DOHH2 (cell line): ENCODE measurements around the gene C13orf46.

Experiments
- H3F3A ChIP-seq: fragments of 200-600 bp; sonication (generic), shearing (Covaris generic); 2 replicates; pipeline ENCODE4 v1.6.0; 2016; ENCODE audit warnings: antibody characterized with exemption, mild to moderate bottlenecking; ENCODE audit not compliant: control insufficient read depth, insufficient read depth
- H3K27ac ChIP-seq: fragments of 200-600 bp; sonication (generic); 2 replicates; pipeline ENCODE4 v1.5.1; 2014; ENCODE audit warnings: low read depth, mild to moderate bottlenecking, low read length, moderate library complexity
- H3K27me3 ChIP-seq: fragments of 200-600 bp; sonication (generic); 2 replicates; pipeline ENCODE4 v1.6.1; 2014; ENCODE audit warnings: mild to moderate bottlenecking, low read length, mixed read lengths; ENCODE audit not compliant: control insufficient read depth
- H3K36me3 ChIP-seq: fragments of 200-600 bp; sonication (generic); 2 replicates; pipeline ENCODE4 v1.6.1; 2014; ENCODE audit warnings: mild to moderate bottlenecking, low read length, moderate library complexity, mixed read lengths; ENCODE audit not compliant: control insufficient read depth
- H3K4me1 ChIP-seq: fragments of 200-600 bp; sonication (generic); 2 replicates; pipeline ENCODE4 v1.6.1; 2014; ENCODE audit warnings: mild to moderate bottlenecking, low read length, mixed read lengths; ENCODE audit not compliant: control insufficient read depth
- H3K4me2 ChIP-seq: fragments of 200-600 bp; sonication (generic); 2 replicates; pipeline ENCODE4 v1.6.0; 2014; ENCODE audit warnings: mild to moderate bottlenecking, low read length, moderate library complexity
- H3K4me3 ChIP-seq: fragments of 200-600 bp; sonication (generic); 2 replicates; pipeline ENCODE4 v1.5.1; 2014; ENCODE audit warnings: mild to moderate bottlenecking, low read length, mixed read lengths
- H3K79me2 ChIP-seq: fragments of 200-600 bp; sonication (generic); 2 replicates; pipeline ENCODE4 v1.6.1; 2014; ENCODE audit warnings: mild to moderate bottlenecking, low read length, mixed read lengths; ENCODE audit not compliant: control insufficient read depth
- H3K9me2 ChIP-seq: fragments of 200-600 bp; sonication (generic); replicated peaks from 2 replicates; pipeline ENCODE4 v1.6.1; 2014; ENCODE audit warnings: mild to moderate bottlenecking, low read length, mixed read lengths; ENCODE audit not compliant: control insufficient read depth
- H3K9me3 ChIP-seq: fragments of 200-600 bp; sonication (generic); 2 replicates; pipeline ENCODE4 v1.6.1; 2014; ENCODE audit warnings: antibody characterized with exemption, low read length, mixed read lengths; ENCODE audit not compliant: control insufficient read depth, insufficient read depth
- H4K20me1 ChIP-seq: fragments of 200-600 bp; sonication (generic); 2 replicates; pipeline ENCODE4 v1.6.0; 2014; ENCODE audit warnings: low read depth, mild to moderate bottlenecking, antibody characterized with exemption, low read length, moderate library complexity; ENCODE audit not compliant: control insufficient read depth, insufficient read depth
- EZH2phosphoT487 ChIP-seq: fragments of 200-600 bp; sonication (generic); IDR thresholded peaks from 2 replicates; pipeline ENCODE4 v1.6.1; 2017; ENCODE audit warnings: borderline replicate concordance, mild to moderate bottlenecking, antibody characterized with exemption, low read length, moderate library complexity, mixed read lengths
- TF ChIP-seq, protein P1 (sequence below): fragments of 200-600 bp; sonication (generic); IDR thresholded peaks from one replicate; pipeline ENCODE4 v1.5.1; 2014; ENCODE audit warnings: antibody characterized with exemption, mild to moderate bottlenecking, low read depth, low read length; ENCODE audit not compliant: poor library complexity, severe bottlenecking

Gene C13orf46

DNA sequence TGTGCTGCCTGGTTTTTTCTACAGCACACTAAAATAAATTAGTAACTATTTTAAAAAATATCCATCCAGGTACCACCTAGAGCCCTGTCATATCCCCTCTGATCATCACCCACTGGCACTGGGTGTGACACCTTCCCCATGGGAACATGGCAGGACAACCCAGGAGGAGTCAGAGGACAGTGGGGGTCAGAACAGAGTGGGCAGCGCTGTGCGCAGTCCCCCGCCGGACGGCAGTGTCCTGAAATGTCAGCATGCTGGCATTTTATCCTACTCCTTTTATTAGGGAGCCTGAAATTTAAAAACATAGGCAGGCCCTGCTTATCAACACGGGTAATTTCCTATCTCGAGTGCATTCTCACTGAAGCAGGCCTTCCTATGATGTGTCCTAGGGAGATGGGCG is 67.9 kb downstream of the C13orf46 start:
- no peak for TF ChIP-seq EZH2phosphoT487
- TF ChIP-seq, protein P1, sequence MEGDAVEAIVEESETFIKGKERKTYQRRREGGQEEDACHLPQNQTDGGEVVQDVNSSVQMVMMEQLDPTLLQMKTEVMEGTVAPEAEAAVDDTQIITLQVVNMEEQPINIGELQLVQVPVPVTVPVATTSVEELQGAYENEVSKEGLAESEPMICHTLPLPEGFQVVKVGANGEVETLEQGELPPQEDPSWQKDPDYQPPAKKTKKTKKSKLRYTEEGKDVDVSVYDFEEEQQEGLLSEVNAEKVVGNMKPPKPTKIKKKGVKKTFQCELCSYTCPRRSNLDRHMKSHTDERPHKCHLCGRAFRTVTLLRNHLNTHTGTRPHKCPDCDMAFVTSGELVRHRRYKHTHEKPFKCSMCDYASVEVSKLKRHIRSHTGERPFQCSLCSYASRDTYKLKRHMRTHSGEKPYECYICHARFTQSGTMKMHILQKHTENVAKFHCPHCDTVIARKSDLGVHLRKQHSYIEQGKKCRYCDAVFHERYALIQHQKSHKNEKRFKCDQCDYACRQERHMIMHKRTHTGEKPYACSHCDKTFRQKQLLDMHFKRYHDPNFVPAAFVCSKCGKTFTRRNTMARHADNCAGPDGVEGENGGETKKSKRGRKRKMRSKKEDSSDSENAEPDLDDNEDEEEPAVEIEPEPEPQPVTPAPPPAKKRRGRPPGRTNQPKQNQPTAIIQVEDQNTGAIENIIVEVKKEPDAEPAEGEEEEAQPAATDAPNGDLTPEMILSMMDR: no peak
- H3K36me3 ChIP-seq: no peaks in the 10 kb centered on the region
- H3K27me3 ChIP-seq: peaks cover 7% of the 10 kb centered on the region
- no peak overlapping the region for H3K4me3 ChIP-seq
- no peaks in the 10 kb centered on the region for H4K20me1 ChIP-seq
- H3K4me2 ChIP-seq: no peak overlapping the region
- no peaks in the 10 kb centered on the region for H3K79me2 ChIP-seq
- H3K9me3 ChIP-seq: no peaks in the 10 kb centered on the region
- no peaks in the 10 kb centered on the region for H3K4me1 ChIP-seq
- H3K9me2 ChIP-seq: no peaks in the 10 kb centered on the region
- H3F3A ChIP-seq: no peaks in the 10 kb centered on the region
- H3K27ac ChIP-seq: no peak overlapping the region

DNA sequence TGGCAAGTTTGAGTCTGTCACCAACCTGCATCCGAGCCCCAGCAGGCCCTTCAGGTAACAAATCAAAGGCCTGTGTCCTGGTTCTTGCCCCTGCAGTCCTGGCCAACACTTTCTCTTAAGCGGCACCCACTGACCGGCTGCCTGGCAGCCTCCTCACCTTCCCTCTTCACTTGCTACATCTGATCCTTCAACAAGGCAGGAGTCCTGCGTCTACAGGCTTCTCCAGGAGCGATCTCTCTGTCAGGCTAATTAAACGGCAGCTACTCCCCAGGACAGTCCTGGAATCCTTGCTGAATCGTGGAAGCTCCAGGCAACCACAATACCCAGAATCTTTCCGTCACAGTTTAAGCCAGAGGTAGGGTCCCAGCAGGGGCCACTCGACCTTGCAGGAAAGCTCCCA is 68.9 kb downstream of the C13orf46 start:
- Histone ChIP-seq H3K4me1 (no peaks in the 10 kb centered on the region), H3K79me2 (no peaks in the 10 kb centered on the region), H3K27ac (no peak overlapping the region), H3K36me3 (no peaks in the 10 kb centered on the region), H3K27me3 (peaks cover 7% of the 10 kb centered on the region), H3K4me2 (no peak overlapping the region), H3F3A (no peaks in the 10 kb centered on the region), H3K9me3 (no peaks in the 10 kb centered on the region), H4K20me1 (no peaks in the 10 kb centered on the region), H3K4me3 (no peak overlapping the region), H3K9me2 (no peaks in the 10 kb centered on the region)
- no peak for TF ChIP-seq EZH2phosphoT487
- TF ChIP-seq, protein P1: no peak

DNA sequence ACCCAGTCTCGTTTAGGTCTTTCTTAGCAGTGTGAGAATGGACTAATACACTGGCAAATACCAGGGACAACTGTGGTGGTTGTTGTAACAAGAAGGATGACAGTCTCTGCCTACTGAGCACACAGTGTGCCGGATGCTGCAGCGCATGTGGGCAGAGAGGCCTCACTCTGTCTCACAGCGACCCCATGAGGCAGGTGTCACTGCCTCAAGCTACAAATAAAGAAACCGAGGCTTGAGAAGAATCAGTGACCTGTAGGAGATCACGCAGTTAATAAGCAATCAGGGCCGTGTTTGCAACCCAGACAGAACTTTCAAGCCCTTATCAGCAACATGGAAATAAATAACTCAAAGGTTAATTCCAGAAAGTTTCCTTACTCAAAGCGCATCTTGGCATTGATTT is 69.5 kb downstream of the C13orf46 start:
- Histone ChIP-seq H3K79me2 (no peaks in the 10 kb centered on the region), H4K20me1 (no peaks in the 10 kb centered on the region), H3K27me3 (peaks cover 7% of the 10 kb centered on the region), H3K9me3 (no peaks in the 10 kb centered on the region), H3K4me1 (no peaks in the 10 kb centered on the region), H3K4me2 (no peak overlapping the region), H3K9me2 (no peaks in the 10 kb centered on the region), H3K27ac (no peak overlapping the region), H3K4me3 (no peak overlapping the region), H3F3A (no peaks in the 10 kb centered on the region), H3K36me3 (no peaks in the 10 kb centered on the region)
- TF ChIP-seq, protein P1: peak; percentile 56
- no peak for TF ChIP-seq EZH2phosphoT487

DNA sequence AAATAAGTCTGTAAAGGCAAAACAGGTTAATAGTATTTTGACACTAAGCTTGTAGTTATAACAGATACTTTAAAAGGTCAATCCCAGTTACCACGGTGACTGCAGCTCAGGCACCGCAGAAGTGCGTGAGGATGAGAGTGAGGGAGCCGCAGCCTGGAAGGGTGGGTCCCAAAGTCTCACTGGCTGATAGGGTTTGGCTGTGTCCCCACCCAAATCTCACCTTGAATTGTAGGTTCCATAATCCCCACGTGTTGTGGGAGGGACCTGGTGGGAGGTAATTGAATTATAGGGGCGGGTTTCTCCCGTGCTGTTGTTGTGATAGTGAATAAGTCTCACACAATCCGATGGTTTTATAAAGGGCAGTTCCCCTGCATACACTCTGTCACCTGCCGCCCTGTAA is 70.0 kb downstream of the C13orf46 start:
- Histone ChIP-seq H3K27ac (no peak overlapping the region), H3K9me2 (no peaks in the 10 kb centered on the region), H3K36me3 (no peaks in the 10 kb centered on the region), H4K20me1 (no peaks in the 10 kb centered on the region), H3K27me3 (peaks cover 7% of the 10 kb centered on the region), H3K4me3 (no peak overlapping the region), H3K79me2 (no peaks in the 10 kb centered on the region), H3F3A (no peaks in the 10 kb centered on the region), H3K4me2 (no peak overlapping the region), H3K4me1 (no peaks in the 10 kb centered on the region), H3K9me3 (no peaks in the 10 kb centered on the region)
- TF ChIP-seq EZH2phosphoT487: no peak
- TF ChIP-seq, protein P1: no peak
